B cell (primary cell): ENCODE measurements around the gene GDA. TPM values are rescaled to one million over a fixed set of nuclear protein-coding genes. Genes with fewer than 3 reads are reported as not detected.

Source experiments
- ATAC-seq: fragments of 200-7000 bp; cut with Tn5 transposase; one replicate; pipeline ENCODE4 v1.10.0; 2021; ENCODE audit warnings: low read depth, mild to moderate bottlenecking, moderate number of reproducible peaks, moderate library complexity
- CTCF ChIA-PET: fragments of 350-600 bp; sonication (Branson Sonifier 250); formaldehyde crosslinking; loops from one replicate; lab custom pipeline; 2021; ENCODE audit warnings: antibody characterized with exemption, inconsistent platforms; lab: Charles Lee
- POLR2A ChIA-PET: fragments of 350-600 bp; sonication (Branson Sonifier 250); formaldehyde crosslinking; loops from one replicate; lab custom pipeline; 2021; ENCODE audit warnings: antibody characterized with exemption; lab: Charles Lee
- DNase-seq: peaks from one replicate; pipeline ENCODE4 v3.0.0; 2013
- H2AFZ ChIP-seq: 2 replicates; pipeline ENCODE4 v1.6.1; 2012; ENCODE audit warnings: mild to moderate bottlenecking, low read depth, low read length; ENCODE audit not compliant: insufficient read depth, poor library complexity, severe bottlenecking
- H3K27ac ChIP-seq, 2 donors: 1 replicate in 1 of 2; 2 replicates in 1 of 2; pipeline ENCODE4 v1.5.1; 2012 to 2013; ENCODE audit warnings: low read length in 2 of 2, mild to moderate bottlenecking in 2 of 2, moderate library complexity in 1 of 2
- H3K27me3 ChIP-seq, 4 experiments: fragments of 200-600 bp in 1 of 4; sonication (generic) in 1 of 4; replicated peaks in 1 of 4; 1 replicate in 2 of 4; 2 replicates in 2 of 4; pipeline versions ENCODE4 v1.6.1 to v1.7.0; 2013 to 2016; ENCODE audit warnings: low read length in 3 of 4, mild to moderate bottlenecking in 2 of 4, mixed read lengths in 1 of 4, moderate library complexity in 1 of 4; ENCODE audit not compliant: insufficient read depth in 4 of 4, control insufficient read depth in 3 of 4; ENCODE audit errors: control extremely low read depth in 1 of 4
- H3K36me3 ChIP-seq, 2 experiments: replicated peaks in 1 of 2; 1 replicate in 1 of 2; 2 replicates in 1 of 2; pipeline versions ENCODE4 v1.6.1 to v1.7.1; 2013; ENCODE audit warnings: low read length in 1 of 2; ENCODE audit not compliant: insufficient read depth in 2 of 2, control insufficient read depth in 1 of 2; ENCODE audit errors: control extremely low read depth in 1 of 2, extremely low read depth in 1 of 2
- H3K4me1 ChIP-seq, 2 donors: fragments of 200-600 bp in 1 of 2; sonication (generic) in 1 of 2; 1 replicate in 1 of 2; 2 replicates in 1 of 2; pipeline versions ENCODE4 v1.5.1 to v1.6.1; 2013 to 2017; ENCODE audit warnings: low read length in 2 of 2; ENCODE audit not compliant: control insufficient read depth in 2 of 2, insufficient read depth in 2 of 2
- H3K4me2 ChIP-seq: replicated peaks from 2 replicates; pipeline ENCODE3; 2012; ENCODE audit warnings: mild to moderate bottlenecking, low read depth, low read length; ENCODE audit not compliant: poor library complexity, severe bottlenecking
- H3K4me3 ChIP-seq, 5 experiments: fragments of 200-600 bp in 1 of 5; sonication (generic) in 1 of 5; 1 replicate in 3 of 5; 2 replicates in 2 of 5; pipeline versions ENCODE4 v1.5.1 to v1.7.0; 2011 to 2016; ENCODE audit warnings: low read length in 4 of 5, mild to moderate bottlenecking in 4 of 5, low read depth in 2 of 5, control low read depth in 1 of 5, moderate library complexity in 1 of 5; ENCODE audit not compliant: insufficient read depth in 1 of 5; ENCODE audit errors: control extremely low read depth in 1 of 5, extremely low read depth in 1 of 5
- H3K79me2 ChIP-seq: fragments of 200-600 bp; sonication (generic); one replicate; pipeline ENCODE4 v1.6.0; 2016; ENCODE audit warnings: low read length; ENCODE audit not compliant: control insufficient read depth, insufficient read depth
- H3K9ac ChIP-seq: fragments of 200-600 bp; sonication (generic); 2 replicates; pipeline ENCODE4 v1.6.1; 2017; ENCODE audit warnings: mild to moderate bottlenecking, low read length, moderate library complexity
- H3K9me3 ChIP-seq, 3 donors: one replicate each; pipeline versions ENCODE4 v1.6.1 to v1.7.1; 2013; ENCODE audit warnings: low read length in 2 of 3; ENCODE audit not compliant: control insufficient read depth in 2 of 3, insufficient read depth in 1 of 3; ENCODE audit errors: control extremely low read depth in 1 of 3
- H4K20me1 ChIP-seq: 2 replicates; pipeline ENCODE4 v1.6.0; 2012; ENCODE audit warnings: mild to moderate bottlenecking, low read length; ENCODE audit not compliant: insufficient read depth, control insufficient read depth, poor library complexity, severe bottlenecking
- H3K27ac Mint-ChIP-seq: one replicate; pipeline ENCODE4 v1.8.0; 2021; ENCODE audit warnings: mixed read lengths
- H3K27me3 Mint-ChIP-seq: one replicate; pipeline ENCODE4 v1.8.0; 2021; ENCODE audit warnings: mixed read lengths
- H3K4me1 Mint-ChIP-seq: one replicate; pipeline ENCODE4 v1.8.0; 2021; ENCODE audit warnings: mixed read lengths
- H3K4me3 Mint-ChIP-seq: one replicate; pipeline ENCODE4 v1.8.0; 2021; ENCODE audit warnings: mixed read lengths
- H3K9me3 Mint-ChIP-seq: one replicate; pipeline ENCODE4 v1.8.0; 2022; ENCODE audit warnings: mixed read lengths; ENCODE audit not compliant: insufficient read depth
- CTCF ChIP-seq: fragments of 200-600 bp; IDR thresholded peaks from one replicate; pipeline ENCODE4 v1.8.0; 2022; ENCODE audit warnings: antibody characterized with exemption, mild to moderate bottlenecking
- EZH2 ChIP-seq: IDR thresholded peaks from 2 replicates; pipeline ENCODE4 v1.6.1; 2012; ENCODE audit warnings: borderline replicate concordance, low read depth, mild to moderate bottlenecking, moderate library complexity, low read length; ENCODE audit not compliant: insufficient read depth, poor library complexity, severe bottlenecking
- WGBS: methylation state at CpG from one replicate; pipeline ENCODE4 v1.1.5; 2013; ENCODE audit warnings: missing lambda C conversion rate; ENCODE audit not compliant: insufficient coverage; 5-methylcytosine and 5-hydroxymethylcytosine counted together
- intact Hi-C: fragments of 100-400 bp; cut with micrococcal nuclease; formaldehyde crosslinking; loops from one replicate; pipeline ENCODE4 v1.10.0; 2022
- polyA plus RNA-seq: library from polyadenylated mRNA; depleted of rRNA; stranded (reverse); fragments of >200 nt; gene quantifications from 2 replicates; pipeline ENCODE4 v1.2.3, GENCODE V29; 2012
- total RNA-seq, 2 donors: library from RNA; stranded (reverse); fragments of 120-200 nt in 1 of 2; gene quantifications; 1 replicate in 1 of 2; 2 replicates in 1 of 2; pipeline versions ENCODE4 v1.2.3 to v1.2.4, GENCODE V29; 2013 to 2022

The GDA gene
- total and polyA plus RNA-seq, 2 donors (not counting 1 experiment from before 2014, with no cell fraction given), result not detected

GRCh38 chr9:72297516-72297915 is 148.3 kb downstream of the GDA start:
- Histone ChIP-seq H3K79me2 (no peaks in the 10 kb centered on the region), H3K4me1 (peaks cover 17 to 32% of the 10 kb centered on the region in 2 donors), H2AFZ (no peak overlapping the region), H3K9me3 (no peaks in the 10 kb centered on the region), H3K27ac (no peak overlapping the region), H3K27me3 (no peaks in the 10 kb centered on the region), H3K4me2 (no peak overlapping the region), H3K4me3 (no peak overlapping the region), H4K20me1 (no peaks in the 10 kb centered on the region), H3K9ac (no peak overlapping the region), H3K36me3 (no peaks in the 10 kb centered on the region)
- Mint-ChIP-seq H3K4me3 (no peak overlapping the region), H3K27me3 (no peaks in the 10 kb centered on the region), H3K4me1 (peaks cover 33% of the 10 kb centered on the region), H3K27ac (no peak overlapping the region), H3K9me3 (no peaks in the 10 kb centered on the region)
- WGBS, result 80% methylated on average over 1 of the region's 3 CpGs
- intact Hi-C loops, result no loop called here
- DNase-seq (no peak), ATAC-seq (no peak)
- TF ChIP-seq CTCF (no peak), EZH2 (no peak)
- POLR2A ChIA-PET, result no interaction called here
- CTCF ChIA-PET, result interaction anchor here (2.8 kb wide), 1 partner anchor 17 kb away, joined by 13 read pairs; no protein-coding TSS in a partner anchor

- TF ChIP-seq EZH2 (no peak), CTCF (no peak)
- H3K4me1 Mint-ChIP-seq, result peaks cover 34% of the 10 kb centered on the region
- no peaks in the 10 kb centered on the region for H3K79me2 ChIP-seq
- H3K27me3 ChIP-seq, result no peaks in the 10 kb centered on the region
- no peaks in the 10 kb centered on the region for H3K9me3 Mint-ChIP-seq
- peaks cover 20 to 33% of the 10 kb centered on the region in 2 donors for H3K4me1 ChIP-seq
- intact Hi-C loops, result no loop called here
- no peaks in the 10 kb centered on the region for H3K36me3 ChIP-seq
- H3K27ac ChIP-seq, result no peak overlapping the region
- ChIA-PET CTCF (no interaction called here), POLR2A (no interaction called here)
- H3K27me3 Mint-ChIP-seq, result no peaks in the 10 kb centered on the region
- no peak overlapping the region for H2AFZ ChIP-seq
- 94% methylated on average over 8 of the region's 8 CpGs for WGBS
- H3K27ac Mint-ChIP-seq, result no peak overlapping the region
- H3K4me2 ChIP-seq, result no peak overlapping the region
- DNase-seq (no peak), ATAC-seq (no peak)
- H3K9me3 ChIP-seq, result no peaks in the 10 kb centered on the region
- no peak overlapping the region for H3K4me3 ChIP-seq
- no peaks in the 10 kb centered on the region for H4K20me1 ChIP-seq
- no peak overlapping the region for H3K9ac ChIP-seq
- H3K4me3 Mint-ChIP-seq, result no peak overlapping the region
These were observed 149.9 kb downstream of the GDA start for GRCh38 chr9:72299017-72299603.
